NCI-H446 (cell line): ENCODE data around the gene CXCL16.
"Not testable (repeated sequence)": the region's sequence is repeated elsewhere in the genome, so short reads cannot be mapped to it uniquely, and the experiment has no call there.

Experiments used
- DNase-seq, 2 experiments: peaks; one replicate each; lab custom pipeline; 2025; lab: John Stamatoyannopoulos, UW

The CXCL16 gene

DNA sequence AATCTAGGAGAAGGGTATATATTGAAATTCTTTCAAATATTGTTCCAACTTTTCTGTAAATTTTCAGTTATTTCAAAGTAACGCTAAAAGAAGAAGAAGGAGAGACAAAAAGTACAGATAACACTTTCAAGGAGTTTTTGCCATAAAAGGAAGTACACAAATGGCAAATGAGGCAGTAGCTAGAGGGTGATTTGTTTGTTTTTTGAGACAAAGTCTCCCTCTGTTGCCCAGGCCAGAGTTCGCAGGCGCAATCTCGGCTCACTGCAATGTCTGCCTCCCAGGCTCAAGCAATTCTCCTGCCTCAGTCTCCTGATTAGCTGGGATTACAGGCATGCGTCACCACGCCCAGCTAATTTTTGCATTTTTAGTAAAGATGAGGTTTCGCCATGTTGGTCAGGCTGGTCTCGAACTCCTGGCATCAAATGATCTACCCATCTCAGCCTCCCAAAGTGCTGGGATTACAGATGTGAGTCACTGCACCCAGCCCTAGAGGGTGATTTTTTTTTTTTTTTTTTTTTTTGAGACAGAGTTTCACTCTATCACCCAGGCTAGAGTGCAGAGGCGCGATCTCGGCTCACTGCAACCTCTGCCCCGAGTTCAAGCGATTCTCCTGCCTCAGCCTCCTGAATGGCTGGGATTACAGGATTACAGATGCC, 40.2 kb downstream of the CXCL16 start:
- DNase-seq = not testable (repeated sequence)

DNA sequence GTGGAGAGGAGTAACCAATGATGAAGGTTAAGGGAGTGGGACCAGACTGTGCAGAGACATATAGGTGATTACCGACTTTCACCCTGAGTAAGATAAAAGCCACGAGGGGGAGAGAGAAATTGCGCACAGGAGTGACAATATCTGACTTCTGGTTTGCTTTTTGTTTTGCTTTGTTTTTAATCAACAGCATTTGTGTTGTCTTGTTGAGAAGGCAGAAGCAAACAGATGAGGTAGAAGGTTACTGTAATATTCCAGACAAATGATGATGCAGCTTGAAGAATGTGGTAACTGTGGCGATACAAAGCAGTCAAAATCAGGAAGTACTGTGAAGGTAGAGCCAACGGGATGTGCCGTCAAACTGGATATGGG, 43.3 kb downstream of the CXCL16 start:
- DNase-seq = no peak

DNA sequence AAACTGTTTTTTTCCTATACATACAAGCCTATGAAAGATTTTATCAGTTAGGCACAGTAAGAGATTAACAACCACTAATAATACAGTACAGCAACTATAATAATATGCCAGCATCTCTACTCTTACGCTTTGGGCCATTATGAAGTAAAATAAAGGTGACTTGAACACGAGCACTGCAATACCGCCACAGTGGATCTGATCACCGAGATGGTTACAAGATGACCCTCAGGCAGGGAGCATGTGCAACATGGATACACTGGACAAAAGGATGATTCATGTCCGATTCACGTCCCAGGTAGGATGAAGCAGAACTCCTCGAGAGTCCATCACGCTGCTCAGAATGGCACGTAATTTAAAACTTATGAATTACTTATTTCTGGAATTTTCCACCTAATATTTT, 46.3 kb downstream of the CXCL16 start:
- DNase-seq = no peak

DNA sequence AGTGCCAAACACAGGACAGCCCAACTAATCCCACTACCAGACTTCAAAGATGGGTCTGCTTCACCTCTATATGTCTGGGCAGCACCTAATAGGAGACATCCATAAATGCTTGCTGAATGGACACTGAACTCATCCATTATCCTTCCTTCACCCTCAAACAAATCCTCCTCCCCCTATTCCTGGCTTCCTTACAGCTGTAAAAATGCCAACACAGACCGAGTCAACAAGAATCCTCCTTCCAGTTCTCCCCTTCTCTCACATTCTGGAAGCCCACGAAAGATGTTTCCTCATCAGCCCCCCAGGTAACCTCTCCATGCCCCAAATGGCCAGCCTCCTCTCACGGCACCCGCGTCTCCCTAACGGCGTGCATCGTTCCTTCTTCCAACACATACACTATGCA, 48.0 kb downstream of the CXCL16 start:
- no peak for DNase-seq

GRCh38 chr17:4690745-4691144, 49.0 kb downstream of the CXCL16 start:
- DNase-seq = no peak

DNA sequence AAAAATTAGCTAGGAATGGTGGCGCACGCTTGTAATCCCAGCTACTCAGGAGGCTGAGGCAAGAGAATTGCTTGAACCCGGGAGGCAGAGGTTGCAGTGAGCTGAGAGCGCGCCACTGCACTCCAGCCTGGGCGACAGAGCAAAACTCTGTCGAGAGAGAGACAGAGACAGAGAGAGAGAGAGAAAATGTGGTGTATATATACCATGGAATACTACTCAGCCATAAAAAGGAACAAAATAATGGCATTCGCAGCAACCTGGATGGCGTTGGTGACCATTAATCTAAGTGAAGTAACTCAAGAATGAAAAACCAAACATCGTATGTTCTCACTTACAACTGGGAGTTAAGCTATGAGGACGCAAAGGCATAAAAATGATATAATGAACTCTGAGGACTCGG, 49.9 kb downstream of the CXCL16 start:
- not testable (repeated sequence) for DNase-seq

- DNase-seq = not testable (repeated sequence)
Observed at GRCh38 chr17:4683739-4684138, 56.0 kb downstream of the CXCL16 start.
